Kidney (tissue), 14 donors: ENCODE data around the gene ZNF224. TPM values are rescaled to one million over a fixed set of nuclear protein-coding genes. Genes with fewer than 3 reads are reported as not detected.
A peak's percentile ranks its signal among the peaks of the same experiment; 100 is the strongest.

Source experiments
- DNase-seq, 5 donors: peaks; one replicate each; pipeline ENCODE4 v3.0.0-alpha.2; 2013 to 2020
- FAIRE-seq: peaks from 2 replicates; lab custom pipeline; 2012; peaks lifted over from hg19 to GRCh38; lab: Jason Lieb, UNC
- H3K27ac ChIP-seq, 2 donors: one replicate each; pipeline ENCODE4 v1.7.0; 2013; ENCODE audit warnings: low read depth in 2 of 2, low read length in 2 of 2, inconsistent platforms in 1 of 2
- H3K27me3 ChIP-seq: one replicate; pipeline ENCODE4 v1.7.1; 2013; ENCODE audit warnings: low read length, inconsistent platforms; ENCODE audit not compliant: control insufficient read depth, insufficient read depth
- H3K36me3 ChIP-seq, 3 donors: one replicate each; pipeline versions ENCODE4 v1.7.0 to v1.7.1; 2013; ENCODE audit warnings: low read length in 3 of 3, control low read depth in 1 of 3, inconsistent platforms in 1 of 3; ENCODE audit not compliant: insufficient read depth in 3 of 3, control insufficient read depth in 2 of 3
- H3K4me1 ChIP-seq, 3 donors: one replicate each; pipeline versions ENCODE4 v1.7.0 to v1.7.1; 2013; ENCODE audit warnings: low read length in 3 of 3, inconsistent platforms in 1 of 3, low read depth in 1 of 3; ENCODE audit not compliant: control insufficient read depth in 2 of 3, insufficient read depth in 2 of 3
- H3K4me3 ChIP-seq, 3 donors: one replicate each; pipeline versions ENCODE4 v1.7.0 to v1.8.1; 2013; ENCODE audit warnings: low read length in 3 of 3, control low read depth in 1 of 3, inconsistent platforms in 1 of 3
- H3K9ac ChIP-seq, 3 donors: one replicate each; pipeline versions ENCODE4 v1.7.0 to v1.7.1; 2013; ENCODE audit warnings: low read length in 3 of 3, control low read depth in 1 of 3, inconsistent platforms in 1 of 3
- H3K9me3 ChIP-seq, 3 donors: one replicate each; pipeline versions ENCODE4 v1.7.0 to v1.7.1; 2013; ENCODE audit warnings: low read length in 3 of 3, control low read depth in 1 of 3, inconsistent platforms in 1 of 3; ENCODE audit not compliant: control insufficient read depth in 2 of 3, insufficient read depth in 1 of 3
- intact Hi-C: fragments of 100-400 bp; cut with DNase I; formaldehyde crosslinking; loops from one replicate; pipeline ENCODE4 v1.11.1; 2022
- polyA plus RNA-seq: library from polyadenylated mRNA; stranded (reverse); fragments of 350-450 nt; fragmentation: Illumina TruSeq; extraction: RNeasy Lipid Tissue Mini Kit (QIAGEN cat#74804); gene quantifications from one replicate; pipeline ENCODE4 v1.2.3, GENCODE V29; 2014; ENCODE audit warnings: low read depth, low replicate concordance; ENCODE audit not compliant: insufficient read depth
- total RNA-seq: library from RNA; stranded (reverse); fragmentation: NEBNext Ultra II Directional; extraction: Animal tissue kit (Norgen Biotek cat#: 25700); gene quantifications from one replicate; pipeline ENCODE4 v1.2.1, GENCODE V29; 2021
- TF ChIP-seq, protein P1 (sequence below): IDR thresholded peaks from 3 replicates; pipeline ENCODE4 v1.5.1; 2012; ENCODE audit warnings: mild to moderate bottlenecking, moderate library complexity, borderline replicate concordance; ENCODE audit not compliant: insufficient read depth; ENCODE audit errors: extremely low read depth
- donor health status: control.
- donor health status: control.
- donor health status: control.
- donor health status: control.
- donor health status: control.
- donor health status: DM: yes; HTN: yes; CAD: no.
- donor health status: Normal renal cell carcinoma (clear cell type).

ZNF224 gene
- total and polyA plus RNA-seq, 2 donors from 2014 or later = 7.8 to 34.0 TPM

DNA sequence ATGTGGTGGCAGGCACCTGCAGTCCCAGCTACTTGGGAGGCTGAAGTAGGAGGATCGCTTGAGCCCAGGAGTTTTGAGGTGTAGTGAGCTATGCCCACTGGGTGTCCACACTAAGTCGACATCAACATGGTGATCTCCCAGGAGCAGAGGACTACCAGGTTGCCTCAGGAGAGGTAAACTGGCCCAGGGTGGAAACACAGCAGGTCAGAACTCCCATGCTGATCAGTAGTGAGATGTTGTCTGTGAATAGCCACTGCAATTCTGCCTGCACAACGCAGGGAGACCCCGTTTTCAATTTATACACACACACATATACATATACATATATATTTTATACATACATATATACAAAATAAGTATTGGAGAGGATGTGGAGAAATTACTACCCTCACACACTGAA lies 2.1 kb upstream of the ZNF224 start:
- Histone ChIP-seq H3K4me3 (no peak overlapping the region), H3K27ac (no peak overlapping the region), H3K4me1 (no peaks in the 10 kb centered on the region), H3K36me3 (peaks cover 0 to 4% (median 0%) of the 10 kb centered on the region in 3 donors), H3K9ac (no peak overlapping the region), H3K9me3 (peaks cover 0 to 2% (median 0%) of the 10 kb centered on the region in 3 donors), H3K27me3 (no peaks in the 10 kb centered on the region)
- DNase-seq (no peak), FAIRE-seq (no peak)
- TF ChIP-seq, protein P1, sequence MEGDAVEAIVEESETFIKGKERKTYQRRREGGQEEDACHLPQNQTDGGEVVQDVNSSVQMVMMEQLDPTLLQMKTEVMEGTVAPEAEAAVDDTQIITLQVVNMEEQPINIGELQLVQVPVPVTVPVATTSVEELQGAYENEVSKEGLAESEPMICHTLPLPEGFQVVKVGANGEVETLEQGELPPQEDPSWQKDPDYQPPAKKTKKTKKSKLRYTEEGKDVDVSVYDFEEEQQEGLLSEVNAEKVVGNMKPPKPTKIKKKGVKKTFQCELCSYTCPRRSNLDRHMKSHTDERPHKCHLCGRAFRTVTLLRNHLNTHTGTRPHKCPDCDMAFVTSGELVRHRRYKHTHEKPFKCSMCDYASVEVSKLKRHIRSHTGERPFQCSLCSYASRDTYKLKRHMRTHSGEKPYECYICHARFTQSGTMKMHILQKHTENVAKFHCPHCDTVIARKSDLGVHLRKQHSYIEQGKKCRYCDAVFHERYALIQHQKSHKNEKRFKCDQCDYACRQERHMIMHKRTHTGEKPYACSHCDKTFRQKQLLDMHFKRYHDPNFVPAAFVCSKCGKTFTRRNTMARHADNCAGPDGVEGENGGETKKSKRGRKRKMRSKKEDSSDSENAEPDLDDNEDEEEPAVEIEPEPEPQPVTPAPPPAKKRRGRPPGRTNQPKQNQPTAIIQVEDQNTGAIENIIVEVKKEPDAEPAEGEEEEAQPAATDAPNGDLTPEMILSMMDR = no peak
- intact Hi-C loops = no loop called here

DNA sequence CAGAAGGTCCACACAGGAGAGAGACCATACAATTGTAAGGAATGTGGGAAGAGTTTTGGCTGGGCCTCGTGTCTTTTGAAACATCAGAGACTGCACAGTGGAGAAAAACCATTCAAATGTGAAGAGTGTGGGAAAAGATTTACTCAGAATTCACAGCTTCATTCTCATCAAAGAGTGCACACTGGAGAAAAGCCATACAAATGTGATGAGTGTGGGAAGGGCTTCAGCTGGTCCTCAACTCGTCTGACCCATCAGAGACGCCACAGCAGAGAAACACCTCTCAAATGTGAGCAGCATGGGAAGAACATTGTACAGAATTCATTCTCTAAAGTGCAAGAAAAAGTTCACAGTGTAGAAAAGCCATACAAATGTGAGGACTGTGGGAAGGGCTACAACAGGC lies 13.6 kb downstream of the ZNF224 start:
- H3K27me3 ChIP-seq = no peaks in the 10 kb centered on the region

DNA sequence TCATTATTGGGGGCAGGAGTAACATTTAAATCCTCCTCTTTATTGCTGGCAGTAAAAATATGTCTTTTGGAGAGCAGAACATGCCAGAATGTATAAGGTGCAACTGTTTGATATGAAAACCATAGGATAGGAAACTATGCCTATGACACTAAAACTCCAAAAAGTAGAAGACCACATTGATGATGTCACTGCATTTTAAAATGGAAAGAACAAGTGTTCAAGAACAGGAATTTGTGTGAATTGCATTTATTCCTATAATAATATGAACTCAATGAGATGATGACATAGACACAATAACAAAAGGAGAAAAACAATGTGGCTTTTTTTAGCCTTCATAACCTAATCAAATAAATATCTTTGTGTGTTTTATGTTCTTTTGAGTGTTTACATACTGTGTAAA lies 15.3 kb downstream of the ZNF224 start:
- H3K4me3 ChIP-seq = no peak overlapping the region
- intact Hi-C loops = no loop called here
- no peak overlapping the region for H3K9ac ChIP-seq
- DNase-seq (no peak), FAIRE-seq (no peak)
- peaks cover 18 to 41% (median 25%) of the 10 kb centered on the region in 3 donors for H3K9me3 ChIP-seq
- H3K36me3 ChIP-seq = peaks cover 10 to 22% (median 16%) of the 10 kb centered on the region in 3 donors
- TF ChIP-seq, protein P1 = no peak
- peaks cover 0 to 6% (median 3%) of the 10 kb centered on the region in 3 donors for H3K4me1 ChIP-seq
- H3K27ac ChIP-seq = no peak overlapping the region
- no peaks in the 10 kb centered on the region for H3K27me3 ChIP-seq

More for the DNA sequence above, 13.6 kb downstream of the ZNF224 start:
- Histone ChIP-seq H3K4me3 (no peak overlapping the region), H3K9ac (no peak overlapping the region), H3K36me3 (peaks cover 16 to 35% (median 20%) of the 10 kb centered on the region in 3 donors), H3K4me1 (peaks cover 0 to 6% (median 0%) of the 10 kb centered on the region in 3 donors), H3K9me3 (peaks cover 18 to 41% (median 31%) of the 10 kb centered on the region in 3 donors), H3K27ac (no peak overlapping the region)
- no peak for DNase-seq
- FAIRE-seq = no peak
- intact Hi-C loops = no loop called here
- TF ChIP-seq, protein P1 = no peak

DNA sequence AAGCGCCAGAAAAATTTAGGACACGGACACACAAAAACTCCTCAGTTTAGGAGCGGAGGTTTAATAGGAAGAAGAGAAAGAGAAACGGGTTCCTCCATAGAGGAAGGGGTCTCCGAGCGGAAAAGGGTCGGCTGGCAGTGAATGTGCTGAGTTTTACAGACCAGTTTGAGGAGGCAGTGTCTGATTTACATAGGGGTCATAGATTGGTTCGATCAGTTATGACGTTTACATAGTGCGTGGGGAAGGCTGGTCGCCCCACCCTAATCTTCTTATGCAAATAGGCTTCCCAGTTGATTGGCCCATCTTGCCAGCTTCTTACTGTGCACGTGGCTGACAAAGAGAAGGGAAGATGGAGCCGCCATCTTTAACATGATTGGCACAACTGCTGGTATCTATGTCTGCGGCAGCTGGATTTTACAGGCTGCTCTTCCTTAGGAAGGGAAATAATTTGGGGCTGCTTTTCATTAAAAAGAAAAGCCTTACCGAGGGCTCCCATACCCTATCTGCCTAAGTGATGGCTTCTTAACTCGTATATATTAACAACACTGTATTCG lies 17.8 kb downstream of the ZNF224 start:
- FAIRE-seq = no peak
- Histone ChIP-seq H3K9ac (peak overlapping the region in 1 of 3 donors; percentile 98), H3K27me3 (no peaks in the 10 kb centered on the region), H3K9me3 (peaks cover 8 to 26% (median 11%) of the 10 kb centered on the region in 3 donors), H3K27ac (no peak overlapping the region), H3K36me3 (peaks cover 5 to 8% (median 7%) of the 10 kb centered on the region in 3 donors), H3K4me1 (peaks cover 0 to 6% (median 3%) of the 10 kb centered on the region in 3 donors), H3K4me3 (peak overlapping the region; percentile 93 to 98 (median 95))
- TF ChIP-seq, protein P1 = no peak
- intact Hi-C loops = no loop called here
- peak in 4 of 5 donors; percentile 56 to 81 (median 69) for DNase-seq
